Mesenchymal stem cell (in vitro differentiated cells and primary cell): ENCODE data around the gene BTBD6.

Experiments
- DNase-seq: peaks from one replicate; pipeline ENCODE4 v3.0.0-alpha.2; 2013
- H2AFZ ChIP-seq: one replicate; pipeline ENCODE4 v1.6.1; 2013; ENCODE audit warnings: low read depth, mild to moderate bottlenecking, control low read depth, inconsistent platforms, low read length, moderate library complexity
- H2AK5ac ChIP-seq: 2 replicates; pipeline ENCODE4 v1.6.1; 2013; ENCODE audit warnings: low read length, moderate library complexity, mild to moderate bottlenecking, inconsistent platforms; ENCODE audit not compliant: severe bottlenecking
- H2BK120ac ChIP-seq: one replicate; pipeline ENCODE4 v1.6.1; 2013; ENCODE audit warnings: low read depth, mild to moderate bottlenecking, inconsistent platforms, low read length, moderate library complexity
- H2BK12ac ChIP-seq, 2 experiments: one replicate each; pipeline ENCODE4 v1.6.1; 2013; ENCODE audit warnings: inconsistent platforms in 2 of 2, low read length in 2 of 2, mild to moderate bottlenecking in 2 of 2, moderate library complexity in 2 of 2, control low read depth in 1 of 2
- H2BK15ac ChIP-seq: one replicate; pipeline ENCODE4 v1.6.1; 2013; ENCODE audit warnings: mild to moderate bottlenecking, low read depth, inconsistent platforms; ENCODE audit not compliant: poor library complexity, severe bottlenecking
- H2BK5ac ChIP-seq: 2 replicates; pipeline ENCODE4 v1.6.1; 2013; ENCODE audit warnings: low read depth, mild to moderate bottlenecking, low read length, control low read depth, inconsistent platforms; ENCODE audit not compliant: poor library complexity, severe bottlenecking
- H3K14ac ChIP-seq, 2 experiments: one replicate each; pipeline ENCODE4 v1.6.1; 2013; ENCODE audit warnings: inconsistent platforms in 2 of 2, low read length in 2 of 2, control low read depth in 1 of 2, mild to moderate bottlenecking in 1 of 2, moderate library complexity in 1 of 2
- H3K18ac ChIP-seq, 2 experiments: one replicate each; pipeline ENCODE4 v1.6.1; 2013; ENCODE audit warnings: inconsistent platforms in 2 of 2, low read length in 2 of 2, control low read depth in 1 of 2, low read depth in 1 of 2, mild to moderate bottlenecking in 1 of 2
- H3K23ac ChIP-seq, 2 experiments: one replicate each; pipeline ENCODE4 v1.6.1; 2013; ENCODE audit warnings: inconsistent platforms in 2 of 2, low read length in 2 of 2, mild to moderate bottlenecking in 2 of 2, moderate library complexity in 2 of 2, control low read depth in 1 of 2
- H3K27ac ChIP-seq: 2 replicates; pipeline ENCODE4 v1.5.1; 2013; ENCODE audit warnings: mild to moderate bottlenecking, moderate library complexity, low read length, control low read depth, inconsistent platforms; ENCODE audit not compliant: poor library complexity, severe bottlenecking
- H3K27me3 ChIP-seq, 2 experiments: 2 replicates each; pipeline versions ENCODE4 v1.6.1 to v1.7.0; 2013; ENCODE audit warnings: low read length in 2 of 2, mild to moderate bottlenecking in 2 of 2, moderate library complexity in 2 of 2, control low read depth in 1 of 2, inconsistent platforms in 1 of 2; ENCODE audit not compliant: control insufficient read depth in 1 of 2, insufficient read depth in 1 of 2
- H3K36me3 ChIP-seq, 2 experiments: 2 replicates each; pipeline versions ENCODE4 v1.6.1 to v1.7.0; 2013; ENCODE audit warnings: low read length in 2 of 2, control low read depth in 1 of 2, inconsistent platforms in 1 of 2, low read depth in 1 of 2, mild to moderate bottlenecking in 1 of 2; ENCODE audit not compliant: insufficient read depth in 2 of 2, control insufficient read depth in 1 of 2
- H3K4ac ChIP-seq, 2 experiments: one replicate each; pipeline ENCODE4 v1.6.1; 2013; ENCODE audit warnings: inconsistent platforms in 2 of 2, low read length in 2 of 2, mild to moderate bottlenecking in 2 of 2, moderate library complexity in 2 of 2, control low read depth in 1 of 2, low read depth in 1 of 2
- H3K4me1 ChIP-seq: 2 replicates; pipeline ENCODE4 v1.6.1; 2013; ENCODE audit warnings: low read depth, low read length, control low read depth; ENCODE audit not compliant: control insufficient read depth, insufficient read depth
- H3K4me2 ChIP-seq: 2 replicates; pipeline ENCODE4 v1.6.1; 2013; ENCODE audit warnings: low read length, mild to moderate bottlenecking, inconsistent platforms; ENCODE audit not compliant: poor library complexity, severe bottlenecking
- H3K4me3 ChIP-seq, 2 experiments: 2 replicates each; pipeline versions ENCODE4 v1.5.1 to v1.7.0; 2013; ENCODE audit warnings: low read length in 2 of 2, mild to moderate bottlenecking in 2 of 2, control low read depth in 1 of 2, low read depth in 1 of 2; ENCODE audit not compliant: insufficient read depth in 1 of 2
- H3K79me1 ChIP-seq: replicated peaks from 2 replicates; pipeline ENCODE4 v1.6.1; 2013; ENCODE audit warnings: mild to moderate bottlenecking, control low read depth, low read length, inconsistent platforms; ENCODE audit not compliant: poor library complexity, severe bottlenecking
- H3K9ac ChIP-seq: 2 replicates; pipeline ENCODE4 v1.7.0; 2013; ENCODE audit warnings: mild to moderate bottlenecking, low read length, moderate library complexity
- H3K9me3 ChIP-seq: 2 replicates; pipeline ENCODE4 v1.7.0; 2013; ENCODE audit warnings: mild to moderate bottlenecking, low read length; ENCODE audit not compliant: control insufficient read depth
- H4K8ac ChIP-seq: one replicate; pipeline ENCODE4 v1.6.1; 2013; ENCODE audit warnings: inconsistent platforms, mild to moderate bottlenecking, low read length, moderate library complexity
- H4K91ac ChIP-seq: one replicate; pipeline ENCODE4 v1.6.1; 2013; ENCODE audit warnings: mild to moderate bottlenecking, low read length, inconsistent platforms
- WGBS: methylation state at CpG from one replicate; pipeline ENCODE4 v1.1.7; 2013; ENCODE audit warnings: mixed read lengths; 5-methylcytosine and 5-hydroxymethylcytosine counted together

BTBD6 gene

GRCh38 chr14:105282098-105282725 is 33.9 kb downstream of the BTBD6 start:
- WGBS = 80% methylated on average over 11 of the region's 16 CpGs
- Histone ChIP-seq H3K79me1 (peaks cover 55% of the 10 kb centered on the region), H2BK5ac (no peak overlapping the region), H2AFZ (no peak overlapping the region), H3K27me3 (no peaks in the 10 kb centered on the region), H2BK15ac (no peak overlapping the region), H4K91ac (no peak overlapping the region), H2BK120ac (no peak overlapping the region), H2BK12ac (no peak overlapping the region), H3K4me3 (no peak overlapping the region), H3K4me2 (no peak overlapping the region), H3K27ac (no peak overlapping the region), H3K23ac (no peak overlapping the region), H3K36me3 (peaks cover 13 to 36% of the 10 kb centered on the region in 2 experiments), H3K4ac (no peak overlapping the region), H3K14ac (no peak overlapping the region), H3K4me1 (peaks cover 9% of the 10 kb centered on the region), H3K9ac (no peak overlapping the region), H3K18ac (no peak overlapping the region), H2AK5ac (no peak overlapping the region), H4K8ac (peak overlapping the region; percentile 36), H3K9me3 (no peaks in the 10 kb centered on the region)
- DNase-seq = no peak

GRCh38 chr14:105283028-105283427 is 34.7 kb downstream of the BTBD6 start:
- Histone ChIP-seq H3K79me1 (peaks cover 60% of the 10 kb centered on the region), H3K4ac (no peak overlapping the region), H3K27me3 (no peaks in the 10 kb centered on the region), H2BK120ac (no peak overlapping the region), H2AK5ac (no peak overlapping the region), H3K4me3 (no peak overlapping the region), H3K23ac (no peak overlapping the region), H3K9ac (no peak overlapping the region), H3K18ac (no peak overlapping the region), H3K9me3 (no peaks in the 10 kb centered on the region), H3K14ac (no peak overlapping the region), H4K8ac (no peak overlapping the region), H2BK15ac (no peak overlapping the region), H4K91ac (peak overlapping the region; percentile 18), H2AFZ (no peak overlapping the region), H3K4me1 (peaks cover 11% of the 10 kb centered on the region), H3K27ac (no peak overlapping the region), H2BK5ac (no peak overlapping the region), H3K36me3 (peaks cover 13 to 36% of the 10 kb centered on the region in 2 experiments), H2BK12ac (no peak overlapping the region), H3K4me2 (no peak overlapping the region)
- no peak for DNase-seq
- WGBS = 50% methylated on average over 9 of the region's 10 CpGs

GRCh38 chr14:105283899-105284298 is 35.6 kb downstream of the BTBD6 start:
- Histone ChIP-seq H2AK5ac (no peak overlapping the region), H3K4ac (no peak overlapping the region), H3K27me3 (no peaks in the 10 kb centered on the region), H3K4me1 (peaks cover 11% of the 10 kb centered on the region), H3K4me2 (no peak overlapping the region), H3K9me3 (no peaks in the 10 kb centered on the region), H2BK5ac (no peak overlapping the region), H3K14ac (no peak overlapping the region), H3K23ac (peak overlapping the region in 1 of 2 experiments; percentile 2), H3K18ac (no peak overlapping the region), H4K8ac (no peak overlapping the region), H3K4me3 (no peak overlapping the region), H2AFZ (no peak overlapping the region), H2BK12ac (no peak overlapping the region), H3K79me1 (peaks cover 57% of the 10 kb centered on the region), H4K91ac (no peak overlapping the region), H3K9ac (no peak overlapping the region), H2BK120ac (no peak overlapping the region), H3K36me3 (peaks cover 13 to 36% of the 10 kb centered on the region in 2 experiments), H2BK15ac (no peak overlapping the region), H3K27ac (no peak overlapping the region)
- WGBS = 90% methylated on average over 15 of the region's 15 CpGs
- DNase-seq = no peak

GRCh38 chr14:105285174-105285573 is 36.8 kb downstream of the BTBD6 start:
- Histone ChIP-seq H3K23ac (no peak overlapping the region), H4K8ac (no peak overlapping the region), H3K4me3 (no peak overlapping the region), H2AK5ac (no peak overlapping the region), H3K27ac (no peak overlapping the region), H3K18ac (no peak overlapping the region), H2BK120ac (no peak overlapping the region), H3K36me3 (peaks cover 11 to 39% of the 10 kb centered on the region in 2 experiments), H3K4ac (no peak overlapping the region), H2BK12ac (no peak overlapping the region), H4K91ac (no peak overlapping the region), H2BK5ac (no peak overlapping the region), H3K4me2 (no peak overlapping the region), H3K79me1 (peaks cover 55% of the 10 kb centered on the region), H2AFZ (no peak overlapping the region), H3K9ac (no peak overlapping the region), H3K4me1 (peaks cover 11% of the 10 kb centered on the region), H2BK15ac (no peak overlapping the region), H3K27me3 (no peaks in the 10 kb centered on the region), H3K9me3 (no peaks in the 10 kb centered on the region), H3K14ac (no peak overlapping the region)
- 94% methylated on average over 7 of the region's 8 CpGs for WGBS
- DNase-seq = no peak
